GM12878 (cell line): ENCODE measurements around the gene RCCD1. TPM values are rescaled to one million over a fixed set of nuclear protein-coding genes. Genes with fewer than 3 reads are reported as not detected.

Source experiments
- ASH2L ChIP-seq: fragments of 300-600, 200-600 bp; sonication (generic); IDR thresholded peaks from 2 replicates; pipeline ENCODE4 v1.6.1; 2017; ENCODE audit warnings: low read depth, mild to moderate bottlenecking, borderline replicate concordance
- ATF7 ChIP-seq: fragments of 450-650 bp; IDR thresholded peaks from 2 replicates; pipeline ENCODE4 v1.6.1; 2016; ENCODE audit warnings: low read depth, mild to moderate bottlenecking
- BACH1 ChIP-seq: fragments of 450-650 bp; IDR thresholded peaks from 2 replicates; pipeline ENCODE4 v1.6.1; 2017; ENCODE audit warnings: mild to moderate bottlenecking, borderline replicate concordance
- CBX3 ChIP-seq: fragments of 200-600 bp; sonication (generic); IDR thresholded peaks from 2 replicates; pipeline ENCODE4 v1.6.1; 2016; ENCODE audit warnings: low read depth, borderline replicate concordance
- CEBPB ChIP-seq, 2 experiments: fragments of 150-350 bp in 1 of 2; IDR thresholded peaks; 2 replicates each; pipeline ENCODE4 v1.6.1; 2012 to 2014; ENCODE audit warnings: low read depth in 2 of 2, low read length in 2 of 2, borderline replicate concordance in 1 of 2, inconsistent platforms in 1 of 2
- ETV6 ChIP-seq, 2 experiments: fragments of 450-650 bp in 1 of 2; IDR thresholded peaks in 1 of 2; conservative IDR thresholded peaks in 1 of 2; 2 replicates each; pipeline ENCODE4 v1.6.1; 2014; ENCODE audit warnings: antibody characterized with exemption in 1 of 2, borderline replicate concordance in 1 of 2, low read depth in 1 of 2, mild to moderate bottlenecking in 1 of 2, moderate library complexity in 1 of 2
- HDGF ChIP-seq: fragments of 450-650 bp; IDR thresholded peaks from 2 replicates; pipeline ENCODE4 v1.6.1; 2016; ENCODE audit warnings: antibody characterized with exemption
- MTA2 ChIP-seq: fragments of 450-650 bp; IDR thresholded peaks from 2 replicates; pipeline ENCODE4 v1.6.1; 2016; ENCODE audit warnings: low read depth, mild to moderate bottlenecking, moderate library complexity
- MYB ChIP-seq: fragments of 150-350 bp; IDR thresholded peaks from 2 replicates; pipeline ENCODE4 v1.6.1; 2014; ENCODE audit warnings: mild to moderate bottlenecking, low read depth, low read length, borderline replicate concordance
- NFYA ChIP-seq: IDR thresholded peaks from 2 replicates; pipeline ENCODE4 v1.6.1; 2011; ENCODE audit warnings: low read depth, mild to moderate bottlenecking, low read length, improper control_type of control experiment, borderline replicate concordance
- NR2C1 ChIP-seq: fragments of 450-650 bp; IDR thresholded peaks from 2 replicates; pipeline ENCODE4 v1.6.1; 2017; ENCODE audit warnings: antibody characterized with exemption, mild to moderate bottlenecking, moderate library complexity
- SREBF1 ChIP-seq: IDR thresholded peaks from 2 replicates; pipeline ENCODE4 v1.6.1; 2012; ENCODE audit warnings: mild to moderate bottlenecking, low read length
- TCF3 ChIP-seq: IDR thresholded peaks from 2 replicates; pipeline ENCODE4 v1.6.1; 2012; ENCODE audit warnings: low read depth, mild to moderate bottlenecking, low read length, borderline replicate concordance; ENCODE audit not compliant: insufficient read depth
- YBX1 ChIP-seq: fragments of 450-650 bp; IDR thresholded peaks from 2 replicates; pipeline ENCODE4 v1.6.1; 2016; ENCODE audit warnings: antibody characterized with exemption
- polyA plus RNA-seq, 11 experiments: library from polyadenylated mRNA; depleted of rRNA in 4 of 11; unstranded in 6 of 11; stranded (reverse) in 5 of 11; fragments of >200 nt; fragmentation: Nextera tagmentation in 4 of 11; fragmentation: Illumina TruSeq in 1 of 11; extraction: Ambion mirVana in 4 of 11; extraction: Trizol in 1 of 11; gene quantifications; 1 replicate in 1 of 11; 2 replicates in 10 of 11; pipeline versions ENCODE4 v1.2.1 to v1.2.3, GENCODE V29; 2011 to 2016; ENCODE audit warnings: inconsistent platforms in 2 of 11, missing spikeins in 2 of 11, low read depth in 1 of 11
- total RNA-seq, 4 experiments: library from RNA; depleted of rRNA in 3 of 4; stranded (reverse); fragments of >200 nt in 3 of 4; fragmentation: Illumina TruSeq in 1 of 4; extraction: Trizol in 1 of 4; gene quantifications; 2 replicates each; pipeline versions ENCODE4 v1.2.1 to v1.2.3, GENCODE V29; 2013 to 2021
- TF ChIP-seq, protein P1 (sequence below): fragments of 450-650 bp; IDR thresholded peaks from 2 replicates; pipeline ENCODE4 v1.6.1; 2018; ENCODE audit warnings: borderline replicate concordance, mild to moderate bottlenecking; ENCODE audit not compliant: partially characterized antibody
- TF ChIP-seq, protein P2 (sequence below): IDR thresholded peaks from 2 replicates; pipeline ENCODE4 v1.6.1; 2012; ENCODE audit warnings: mild to moderate bottlenecking, low read depth, low read length
- TF ChIP-seq, protein P3 (sequence below): IDR thresholded peaks from 2 replicates; pipeline ENCODE4 v1.6.1; 2012; ENCODE audit warnings: low read depth, low read length, improper control_type of control experiment
- TF ChIP-seq, protein P4 (sequence below): fragments of 450-650 bp; IDR thresholded peaks from 2 replicates; pipeline ENCODE4 v1.6.1; 2017; ENCODE audit warnings: antibody characterized with exemption, mild to moderate bottlenecking, moderate library complexity
- TF ChIP-seq, protein P5 (sequence below): IDR thresholded peaks from 2 replicates; pipeline ENCODE4 v1.6.1; 2012; ENCODE audit warnings: low read length, inconsistent platforms

Gene RCCD1
- total and polyA plus RNA-seq, 10 of the 15 experiments (the other 5 are each of a cell fraction or from before 2014, with no cell fraction given): 5.2 to 30.4 (median 20.9) TPM

DNA sequence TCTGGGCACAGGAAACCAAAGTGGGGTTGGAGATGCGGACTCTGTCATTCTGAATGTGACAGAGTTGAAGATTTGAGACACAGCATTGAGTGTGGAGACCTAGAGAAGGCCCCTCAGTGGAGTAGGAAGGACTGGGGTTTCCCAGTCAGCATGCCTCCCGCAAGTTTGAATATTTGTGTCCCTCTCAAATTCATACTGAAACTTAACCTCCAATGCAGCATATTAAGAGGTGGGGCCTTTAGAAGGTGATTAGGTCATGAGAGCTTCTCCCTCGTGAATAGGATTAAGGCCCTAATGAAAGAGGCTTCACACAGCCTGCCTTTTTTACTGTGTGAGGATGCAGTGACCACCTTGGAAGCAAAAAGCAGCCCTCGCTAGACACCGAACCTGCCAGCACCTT, 30.3 kb upstream of the RCCD1 start (continued):
- TF ChIP-seq, protein P1, sequence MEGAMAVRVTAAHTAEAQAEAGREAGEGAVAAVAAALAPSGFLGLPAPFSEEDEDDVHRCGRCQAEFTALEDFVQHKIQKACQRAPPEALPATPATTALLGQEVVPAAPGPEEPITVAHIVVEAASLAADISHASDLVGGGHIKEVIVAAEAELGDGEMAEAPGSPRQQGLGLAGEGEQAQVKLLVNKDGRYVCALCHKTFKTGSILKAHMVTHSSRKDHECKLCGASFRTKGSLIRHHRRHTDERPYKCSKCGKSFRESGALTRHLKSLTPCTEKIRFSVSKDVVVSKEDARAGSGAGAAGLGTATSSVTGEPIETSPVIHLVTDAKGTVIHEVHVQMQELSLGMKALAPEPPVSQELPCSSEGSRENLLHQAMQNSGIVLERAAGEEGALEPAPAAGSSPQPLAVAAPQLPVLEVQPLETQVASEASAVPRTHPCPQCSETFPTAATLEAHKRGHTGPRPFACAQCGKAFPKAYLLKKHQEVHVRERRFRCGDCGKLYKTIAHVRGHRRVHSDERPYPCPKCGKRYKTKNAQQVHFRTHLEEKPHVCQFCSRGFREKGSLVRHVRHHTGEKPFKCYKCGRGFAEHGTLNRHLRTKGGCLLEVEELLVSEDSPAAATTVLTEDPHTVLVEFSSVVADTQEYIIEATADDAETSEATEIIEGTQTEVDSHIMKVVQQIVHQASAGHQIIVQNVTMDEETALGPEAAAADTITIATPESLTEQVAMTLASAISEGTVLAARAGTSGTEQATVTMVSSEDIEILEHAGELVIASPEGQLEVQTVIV: no peak
- TF ChIP-seq, protein P2, sequence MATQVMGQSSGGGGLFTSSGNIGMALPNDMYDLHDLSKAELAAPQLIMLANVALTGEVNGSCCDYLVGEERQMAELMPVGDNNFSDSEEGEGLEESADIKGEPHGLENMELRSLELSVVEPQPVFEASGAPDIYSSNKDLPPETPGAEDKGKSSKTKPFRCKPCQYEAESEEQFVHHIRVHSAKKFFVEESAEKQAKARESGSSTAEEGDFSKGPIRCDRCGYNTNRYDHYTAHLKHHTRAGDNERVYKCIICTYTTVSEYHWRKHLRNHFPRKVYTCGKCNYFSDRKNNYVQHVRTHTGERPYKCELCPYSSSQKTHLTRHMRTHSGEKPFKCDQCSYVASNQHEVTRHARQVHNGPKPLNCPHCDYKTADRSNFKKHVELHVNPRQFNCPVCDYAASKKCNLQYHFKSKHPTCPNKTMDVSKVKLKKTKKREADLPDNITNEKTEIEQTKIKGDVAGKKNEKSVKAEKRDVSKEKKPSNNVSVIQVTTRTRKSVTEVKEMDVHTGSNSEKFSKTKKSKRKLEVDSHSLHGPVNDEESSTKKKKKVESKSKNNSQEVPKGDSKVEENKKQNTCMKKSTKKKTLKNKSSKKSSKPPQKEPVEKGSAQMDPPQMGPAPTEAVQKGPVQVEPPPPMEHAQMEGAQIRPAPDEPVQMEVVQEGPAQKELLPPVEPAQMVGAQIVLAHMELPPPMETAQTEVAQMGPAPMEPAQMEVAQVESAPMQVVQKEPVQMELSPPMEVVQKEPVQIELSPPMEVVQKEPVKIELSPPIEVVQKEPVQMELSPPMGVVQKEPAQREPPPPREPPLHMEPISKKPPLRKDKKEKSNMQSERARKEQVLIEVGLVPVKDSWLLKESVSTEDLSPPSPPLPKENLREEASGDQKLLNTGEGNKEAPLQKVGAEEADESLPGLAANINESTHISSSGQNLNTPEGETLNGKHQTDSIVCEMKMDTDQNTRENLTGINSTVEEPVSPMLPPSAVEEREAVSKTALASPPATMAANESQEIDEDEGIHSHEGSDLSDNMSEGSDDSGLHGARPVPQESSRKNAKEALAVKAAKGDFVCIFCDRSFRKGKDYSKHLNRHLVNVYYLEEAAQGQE: no peak
- no peak for TF ChIP-seq CBX3
- no peak for TF ChIP-seq TCF3
- TF ChIP-seq NFYA: no peak
- TF ChIP-seq, protein P3, sequence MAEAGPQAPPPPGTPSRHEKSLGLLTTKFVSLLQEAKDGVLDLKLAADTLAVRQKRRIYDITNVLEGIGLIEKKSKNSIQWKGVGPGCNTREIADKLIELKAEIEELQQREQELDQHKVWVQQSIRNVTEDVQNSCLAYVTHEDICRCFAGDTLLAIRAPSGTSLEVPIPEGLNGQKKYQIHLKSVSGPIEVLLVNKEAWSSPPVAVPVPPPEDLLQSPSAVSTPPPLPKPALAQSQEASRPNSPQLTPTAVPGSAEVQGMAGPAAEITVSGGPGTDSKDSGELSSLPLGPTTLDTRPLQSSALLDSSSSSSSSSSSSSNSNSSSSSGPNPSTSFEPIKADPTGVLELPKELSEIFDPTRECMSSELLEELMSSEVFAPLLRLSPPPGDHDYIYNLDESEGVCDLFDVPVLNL: no peak
- TF ChIP-seq ATF7: peak; percentile 76
- TF ChIP-seq MTA2: peak; percentile 60; the same call in 1 of the 2 replicates
- TF ChIP-seq HDGF: no peak
- no peak for TF ChIP-seq YBX1
- TF ChIP-seq CEBPB (IDR thresholded peaks at IDR 0.05; ENCODE audit: borderline replicate concordance in 1 of 2, low read depth in 2 of 2, low read length in 2 of 2): no peak
- no peak; the same call in 1 of the 2 replicates for TF ChIP-seq BACH1
- TF ChIP-seq SREBF1: no peak
- TF ChIP-seq, protein P4, sequence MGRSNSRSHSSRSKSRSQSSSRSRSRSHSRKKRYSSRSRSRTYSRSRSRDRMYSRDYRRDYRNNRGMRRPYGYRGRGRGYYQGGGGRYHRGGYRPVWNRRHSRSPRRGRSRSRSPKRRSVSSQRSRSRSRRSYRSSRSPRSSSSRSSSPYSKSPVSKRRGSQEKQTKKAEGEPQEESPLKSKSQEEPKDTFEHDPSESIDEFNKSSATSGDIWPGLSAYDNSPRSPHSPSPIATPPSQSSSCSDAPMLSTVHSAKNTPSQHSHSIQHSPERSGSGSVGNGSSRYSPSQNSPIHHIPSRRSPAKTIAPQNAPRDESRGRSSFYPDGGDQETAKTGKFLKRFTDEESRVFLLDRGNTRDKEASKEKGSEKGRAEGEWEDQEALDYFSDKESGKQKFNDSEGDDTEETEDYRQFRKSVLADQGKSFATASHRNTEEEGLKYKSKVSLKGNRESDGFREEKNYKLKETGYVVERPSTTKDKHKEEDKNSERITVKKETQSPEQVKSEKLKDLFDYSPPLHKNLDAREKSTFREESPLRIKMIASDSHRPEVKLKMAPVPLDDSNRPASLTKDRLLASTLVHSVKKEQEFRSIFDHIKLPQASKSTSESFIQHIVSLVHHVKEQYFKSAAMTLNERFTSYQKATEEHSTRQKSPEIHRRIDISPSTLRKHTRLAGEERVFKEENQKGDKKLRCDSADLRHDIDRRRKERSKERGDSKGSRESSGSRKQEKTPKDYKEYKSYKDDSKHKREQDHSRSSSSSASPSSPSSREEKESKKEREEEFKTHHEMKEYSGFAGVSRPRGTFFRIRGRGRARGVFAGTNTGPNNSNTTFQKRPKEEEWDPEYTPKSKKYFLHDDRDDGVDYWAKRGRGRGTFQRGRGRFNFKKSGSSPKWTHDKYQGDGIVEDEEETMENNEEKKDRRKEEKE: no peak
- peak in 1 of 2 experiments; percentile 57; a peak in 1 of 4 replicates for TF ChIP-seq ETV6 (conservative IDR thresholded peaks at IDR 0.05 in 1 of 2, IDR thresholded peaks at IDR 0.05 in 1 of 2; ENCODE audit: borderline replicate concordance in 1 of 2, low read depth in 1 of 2)
- TF ChIP-seq, protein P5, sequence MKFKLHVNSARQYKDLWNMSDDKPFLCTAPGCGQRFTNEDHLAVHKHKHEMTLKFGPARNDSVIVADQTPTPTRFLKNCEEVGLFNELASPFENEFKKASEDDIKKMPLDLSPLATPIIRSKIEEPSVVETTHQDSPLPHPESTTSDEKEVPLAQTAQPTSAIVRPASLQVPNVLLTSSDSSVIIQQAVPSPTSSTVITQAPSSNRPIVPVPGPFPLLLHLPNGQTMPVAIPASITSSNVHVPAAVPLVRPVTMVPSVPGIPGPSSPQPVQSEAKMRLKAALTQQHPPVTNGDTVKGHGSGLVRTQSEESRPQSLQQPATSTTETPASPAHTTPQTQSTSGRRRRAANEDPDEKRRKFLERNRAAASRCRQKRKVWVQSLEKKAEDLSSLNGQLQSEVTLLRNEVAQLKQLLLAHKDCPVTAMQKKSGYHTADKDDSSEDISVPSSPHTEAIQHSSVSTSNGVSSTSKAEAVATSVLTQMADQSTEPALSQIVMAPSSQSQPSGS: peak; percentile 62
- TF ChIP-seq MYB: no peak
- no peak for TF ChIP-seq ASH2L
- TF ChIP-seq NR2C1: peak; percentile 44
